HG03442 (cell line): ENCODE data around the gene HOXA2.

Experiments
- ATAC-seq: cut with Tn5 transposase; IDR thresholded peaks from one replicate; pipeline ENCODE4 v1.9.1; 2021; ENCODE audit warnings: mild to moderate bottlenecking, moderate library complexity; ENCODE audit not compliant: unreplicated experiment

HOXA2 gene

DNA sequence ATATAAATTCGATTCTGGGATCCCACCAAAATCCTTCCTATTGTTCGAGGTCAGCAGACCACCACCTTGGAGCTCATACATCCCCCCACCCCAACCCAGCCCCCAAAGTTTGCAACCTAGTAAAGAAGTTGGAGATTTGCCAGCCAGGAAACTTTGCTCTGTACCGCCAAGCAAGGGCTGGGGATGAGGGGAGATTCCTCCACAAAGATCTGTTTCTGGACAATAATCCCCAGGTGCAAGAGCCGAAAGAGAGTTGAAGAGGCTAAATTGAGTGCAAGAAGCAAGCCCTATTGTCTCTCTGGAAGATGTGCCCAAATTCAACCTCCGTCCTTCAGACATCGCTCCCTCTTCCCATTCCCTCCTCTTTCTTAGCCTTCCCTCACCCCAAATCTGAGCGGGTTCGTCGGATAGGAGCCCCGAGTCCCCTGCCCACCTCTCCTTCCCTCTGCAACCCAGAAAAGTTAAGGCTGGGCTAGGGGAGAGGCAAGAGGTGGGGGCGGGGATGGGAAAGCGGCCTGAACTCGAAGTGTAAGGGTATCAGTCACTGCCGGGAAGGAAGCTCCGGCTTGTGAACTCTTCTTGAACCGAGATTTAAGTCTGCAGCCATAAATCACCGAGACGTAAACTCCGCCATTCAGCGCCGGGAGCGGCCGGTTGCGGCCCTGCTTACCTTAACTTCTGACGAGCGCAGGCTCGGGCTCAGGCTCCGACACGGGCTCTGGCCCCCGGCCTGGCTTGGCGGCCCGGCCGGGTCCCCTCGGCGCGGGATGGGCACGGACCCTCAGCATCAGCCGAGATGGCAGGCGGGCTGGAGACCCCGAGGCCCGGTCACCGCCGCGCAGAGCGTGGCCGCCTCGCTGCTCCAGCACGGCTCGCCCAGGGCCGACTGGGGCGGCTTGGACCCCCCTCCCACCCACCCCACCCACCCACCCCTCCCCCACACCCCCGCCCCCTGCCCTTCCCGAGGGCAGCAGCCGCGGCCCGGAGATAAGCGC lies 10.8 kb upstream of the HOXA2 start:
- no peak for ATAC-seq

DNA sequence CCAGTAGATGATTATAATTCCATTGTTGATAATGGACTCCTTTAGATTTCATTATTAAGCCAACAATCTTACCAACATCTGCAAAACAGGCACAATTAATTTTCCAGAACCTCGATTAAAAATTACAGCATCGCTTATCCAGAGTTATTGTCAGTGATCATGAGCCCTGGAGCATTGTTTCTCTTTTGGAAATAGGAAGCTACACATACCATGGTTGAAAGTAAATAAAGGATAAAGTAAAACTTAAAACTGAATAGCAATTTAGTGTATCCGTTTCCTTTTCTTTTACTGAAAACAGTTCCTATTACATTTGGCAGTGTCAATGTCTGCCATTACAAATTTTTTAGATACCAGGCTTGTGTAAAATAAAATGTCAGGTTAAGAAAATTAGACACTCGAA lies 9.9 kb upstream of the HOXA2 start:
- ATAC-seq, result no peak

DNA sequence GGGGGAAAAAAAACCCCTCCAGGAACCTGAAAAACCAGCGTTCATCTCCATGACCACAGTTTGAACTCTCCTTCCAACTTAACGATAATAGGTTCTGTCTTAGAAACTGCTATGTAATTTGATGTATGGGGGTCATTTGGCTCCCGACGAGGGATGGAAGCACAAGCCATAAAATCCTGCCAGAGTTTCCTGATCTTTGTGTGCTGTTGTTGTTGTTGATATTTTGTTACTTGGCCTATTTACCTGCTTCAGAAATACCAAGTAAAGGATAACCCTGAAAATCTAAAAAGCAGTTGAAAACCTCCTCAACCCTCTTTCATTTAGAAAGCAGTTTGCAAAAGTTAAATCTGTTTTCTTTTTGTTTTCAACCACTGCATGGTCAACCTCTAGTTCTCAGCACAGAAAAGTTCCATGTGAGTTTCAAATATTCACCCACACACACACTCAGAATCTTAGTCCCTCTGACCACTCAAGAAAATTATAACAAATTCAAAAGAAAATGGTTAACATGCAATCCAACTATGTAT lies 9.3 kb upstream of the HOXA2 start:
- no peak for ATAC-seq

DNA sequence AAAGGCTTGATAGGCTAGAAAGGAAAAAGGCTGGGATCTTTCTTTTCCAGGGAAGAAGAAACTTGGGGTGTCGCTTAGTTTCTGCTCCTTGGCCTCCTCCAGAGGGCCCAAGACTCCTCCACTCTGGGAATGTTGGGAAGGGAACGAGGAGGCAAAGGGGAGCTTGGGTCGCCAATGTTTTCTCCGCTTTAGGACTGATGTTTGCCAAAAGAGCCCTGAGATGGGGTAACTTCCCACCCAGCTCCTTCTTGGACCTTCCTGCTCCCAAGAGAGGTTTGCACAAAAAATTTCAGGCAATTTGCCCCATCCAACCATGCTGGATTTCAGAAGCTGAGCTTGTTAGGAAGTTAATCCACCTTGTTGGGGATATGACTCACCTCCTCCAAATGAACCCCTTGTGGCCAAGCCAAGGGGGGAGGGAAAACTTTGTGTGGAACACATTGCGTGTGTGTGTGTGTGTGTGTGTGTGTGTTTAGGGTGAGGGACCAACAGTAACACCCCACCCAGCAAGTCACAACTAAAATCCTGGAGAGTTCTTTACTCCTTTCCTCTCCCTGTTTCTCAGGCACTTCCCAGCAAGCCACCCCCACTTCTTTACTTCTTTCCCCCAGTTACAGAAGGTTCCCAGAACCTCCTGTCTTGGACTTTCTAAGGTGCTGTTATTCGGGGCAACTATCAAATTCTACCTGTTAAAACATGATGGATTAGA lies 8.7 kb upstream of the HOXA2 start:
- no peak for ATAC-seq

DNA sequence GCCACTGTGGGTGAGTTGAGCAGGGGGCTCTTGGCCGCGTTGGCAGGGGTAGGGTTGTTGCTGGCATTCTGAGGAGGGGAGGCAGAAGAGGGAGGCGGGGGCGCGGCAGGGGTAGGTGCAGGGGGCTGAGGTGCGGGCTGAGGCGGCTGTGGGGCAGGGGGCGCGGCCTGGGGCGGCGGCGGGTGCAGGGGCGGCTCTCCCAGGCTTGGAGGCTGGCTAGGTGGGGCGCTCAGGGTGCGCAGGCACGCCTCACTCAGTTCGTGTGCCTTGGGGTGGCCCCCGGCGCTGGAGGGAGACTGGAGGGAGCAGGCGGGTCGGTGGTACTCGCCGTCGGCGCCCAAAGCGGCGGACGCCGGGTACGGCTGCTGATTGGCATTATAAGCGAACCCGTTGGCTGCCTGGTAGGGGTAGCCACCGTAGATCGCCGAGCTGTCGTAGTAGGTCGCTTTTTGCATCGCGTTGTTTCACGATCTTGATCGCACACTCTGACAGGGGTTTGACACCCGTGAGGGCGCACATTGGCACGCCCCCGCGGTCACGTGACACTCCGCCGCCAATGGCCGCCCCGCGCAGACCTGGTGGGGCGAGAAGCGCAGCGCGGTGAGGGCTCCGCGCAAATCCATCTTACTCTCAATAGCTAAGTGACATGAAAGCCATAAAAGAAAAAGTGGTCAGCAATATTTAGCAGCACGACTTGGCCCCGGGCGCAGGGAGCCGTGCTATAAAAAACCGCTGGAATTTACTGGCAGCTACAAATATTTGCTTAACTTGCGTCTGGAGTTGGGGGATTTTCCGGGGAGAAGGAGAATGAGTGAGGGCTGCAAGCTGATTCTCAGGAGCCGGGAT lies 7.9 kb upstream of the HOXA2 start:
- ATAC-seq, result no peak

DNA sequence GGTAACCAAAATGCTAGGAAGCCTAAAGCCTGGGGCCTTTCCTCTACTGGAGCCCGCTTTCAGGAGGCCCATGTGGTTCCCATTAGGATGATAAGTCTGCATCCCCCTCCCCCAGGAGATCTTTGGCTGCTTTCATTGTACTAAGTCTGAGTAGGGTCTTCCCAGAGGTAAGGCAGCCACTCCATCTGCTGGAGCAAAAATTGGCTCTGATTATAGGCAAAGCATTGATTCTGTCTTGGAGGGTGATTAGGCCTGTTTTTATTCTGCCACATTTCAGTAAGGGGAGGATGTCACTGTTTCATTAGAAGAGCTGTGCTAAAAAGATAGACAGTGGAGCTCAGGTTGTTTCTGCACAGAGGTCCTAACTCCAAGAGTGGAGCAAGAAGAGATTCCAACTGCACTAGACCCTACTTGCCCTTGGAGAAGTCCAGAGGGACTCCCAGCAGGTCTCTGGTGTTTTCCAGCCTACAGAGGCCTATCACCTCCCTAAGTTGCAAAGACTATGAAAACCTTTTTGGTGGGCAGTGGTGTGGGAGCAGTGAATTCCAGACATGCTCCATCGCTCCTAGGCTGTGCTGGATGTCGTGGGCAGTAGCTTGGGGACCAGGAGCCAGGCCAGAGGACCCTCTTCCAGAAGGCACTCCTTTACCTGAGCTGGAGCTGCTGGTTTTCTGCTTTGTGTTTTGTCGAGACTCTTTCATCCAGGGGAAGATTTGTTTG lies 7.1 kb upstream of the HOXA2 start:
- no peak for ATAC-seq

DNA sequence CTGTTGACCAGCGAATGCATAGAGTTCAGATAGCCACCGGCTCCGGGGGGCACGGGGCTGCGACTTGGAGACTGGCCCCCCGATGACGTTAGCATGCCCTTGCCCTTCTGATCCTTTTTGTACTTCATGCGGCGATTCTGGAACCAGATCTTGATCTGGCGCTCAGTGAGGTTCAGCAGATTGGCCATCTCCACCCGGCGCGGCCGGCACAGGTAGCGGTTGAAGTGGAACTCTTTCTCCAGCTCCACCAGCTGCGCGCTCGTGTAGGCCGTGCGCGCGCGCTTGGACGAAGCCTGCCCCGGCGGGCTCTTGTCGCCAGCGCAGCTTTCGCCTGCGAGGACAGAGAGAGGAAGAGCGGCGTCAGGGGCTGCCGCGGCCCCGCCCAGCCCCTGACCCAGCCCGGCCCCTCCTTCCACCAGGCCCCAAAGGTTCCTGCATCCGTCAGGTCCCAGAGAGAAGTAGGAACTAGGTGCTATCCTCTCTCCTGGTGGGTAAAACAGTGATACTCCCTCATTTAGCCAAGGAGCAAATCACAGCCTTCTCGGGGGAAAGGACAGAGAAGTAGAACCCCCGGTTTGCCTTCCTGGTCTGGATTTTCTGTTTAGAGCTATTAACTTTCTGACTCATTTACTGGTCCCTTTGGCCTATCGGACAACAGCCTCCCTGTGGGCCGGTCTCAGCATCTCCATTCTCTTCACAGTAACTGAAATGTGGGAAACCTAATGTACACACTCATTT lies 6.1 kb upstream of the HOXA2 start:
- ATAC-seq, result no peak

DNA sequence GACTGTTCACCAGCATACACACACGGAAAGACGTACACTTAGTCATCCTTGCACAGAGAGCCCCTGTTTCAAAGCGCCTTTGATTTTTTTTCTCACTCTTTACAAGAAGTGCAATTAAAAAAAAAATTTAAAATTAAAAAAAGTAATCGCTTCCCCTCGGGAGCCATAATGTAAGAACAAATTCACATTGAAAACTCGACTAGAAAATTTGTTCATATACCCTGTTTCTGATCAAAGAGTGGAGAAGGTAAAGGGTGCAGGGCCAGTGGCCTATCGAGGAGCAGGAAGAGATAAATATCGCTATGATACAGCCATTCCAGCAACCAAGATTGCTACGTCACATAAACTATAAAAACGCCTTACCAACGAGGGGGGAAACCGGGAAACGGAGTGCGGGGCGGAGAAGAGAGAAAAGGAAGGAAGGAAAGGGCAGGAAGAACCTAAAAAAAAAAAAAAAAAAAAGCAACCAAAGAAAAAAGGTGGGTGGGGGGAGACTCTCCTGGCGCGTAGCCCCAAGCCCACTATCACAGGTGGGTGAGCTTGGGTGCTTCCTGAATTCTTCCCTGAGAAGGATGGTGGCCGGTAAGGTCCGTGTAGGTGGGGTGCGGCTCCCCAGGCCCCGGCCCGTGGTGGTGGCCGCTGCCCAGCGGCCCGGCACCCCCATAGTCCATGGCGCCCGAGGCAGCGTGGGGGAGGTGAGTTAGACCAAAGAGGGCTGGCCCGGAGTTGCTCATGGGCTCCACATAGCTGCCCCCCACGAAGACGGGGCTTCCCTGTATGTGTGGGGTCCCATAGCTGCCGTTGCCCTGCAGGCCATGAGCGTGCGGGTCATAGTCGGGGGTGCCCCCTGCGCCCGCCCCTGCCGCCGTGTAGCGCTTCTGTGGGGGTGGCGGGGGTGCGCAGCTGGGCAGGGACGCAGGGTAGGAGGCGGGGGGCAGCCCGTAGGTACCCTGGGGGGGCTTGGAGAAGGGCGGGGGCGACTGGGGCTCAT lies 5.2 kb upstream of the HOXA2 start:
- no peak for ATAC-seq

DNA sequence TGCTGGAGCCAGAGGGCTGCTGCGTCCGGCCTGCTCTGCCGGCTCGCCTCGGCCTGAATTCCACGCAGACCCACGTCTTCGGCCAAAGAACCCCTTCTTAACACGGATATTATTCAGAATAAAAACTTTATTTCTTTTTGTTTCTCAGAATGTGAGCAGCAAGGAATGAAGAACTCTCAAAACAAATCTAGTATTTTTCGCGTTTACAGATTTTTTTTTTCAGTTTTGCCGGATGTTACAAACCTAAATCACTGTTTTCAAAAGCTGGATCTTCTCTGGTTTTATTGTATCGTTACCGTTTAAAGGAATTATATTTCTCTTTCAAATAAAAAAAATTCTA lies 4.4 kb upstream of the HOXA2 start:
- ATAC-seq, result no peak

DNA sequence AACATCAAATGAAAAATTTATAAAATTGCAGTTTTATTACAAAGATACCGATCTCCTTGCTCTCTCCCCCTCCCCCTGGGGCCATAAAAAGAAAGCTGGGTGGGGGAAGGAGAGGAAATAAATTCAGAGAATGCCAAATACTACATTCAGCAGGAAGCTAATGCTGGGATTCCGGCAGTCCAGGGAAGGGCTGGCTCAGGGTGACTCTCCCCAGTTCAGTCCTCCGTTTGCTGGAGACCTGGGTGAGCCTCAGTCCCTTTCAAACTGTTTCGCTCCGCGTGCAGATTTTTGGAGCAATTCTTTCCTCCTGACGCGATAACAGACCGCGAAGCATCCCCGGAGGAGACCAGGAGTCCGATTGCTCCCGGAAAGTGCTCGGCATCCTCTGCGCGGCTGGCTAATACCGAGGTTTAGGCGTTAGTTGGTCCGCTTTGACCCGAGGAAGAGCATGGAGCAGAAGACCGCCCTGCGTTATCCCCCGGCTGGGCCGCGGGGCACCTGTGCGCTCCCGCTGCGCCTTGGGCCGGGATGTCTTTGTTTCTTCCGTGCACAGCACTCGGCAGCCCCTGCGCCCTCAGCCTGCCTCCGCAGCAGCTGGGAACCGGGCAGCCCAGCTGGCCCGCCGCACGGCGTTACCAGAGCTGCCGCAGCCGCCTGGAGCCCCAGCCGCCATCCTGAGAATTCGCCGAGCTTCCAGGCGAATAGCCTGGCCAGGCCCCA lies 3.9 kb upstream of the HOXA2 start:
- ATAC-seq, result no peak

DNA sequence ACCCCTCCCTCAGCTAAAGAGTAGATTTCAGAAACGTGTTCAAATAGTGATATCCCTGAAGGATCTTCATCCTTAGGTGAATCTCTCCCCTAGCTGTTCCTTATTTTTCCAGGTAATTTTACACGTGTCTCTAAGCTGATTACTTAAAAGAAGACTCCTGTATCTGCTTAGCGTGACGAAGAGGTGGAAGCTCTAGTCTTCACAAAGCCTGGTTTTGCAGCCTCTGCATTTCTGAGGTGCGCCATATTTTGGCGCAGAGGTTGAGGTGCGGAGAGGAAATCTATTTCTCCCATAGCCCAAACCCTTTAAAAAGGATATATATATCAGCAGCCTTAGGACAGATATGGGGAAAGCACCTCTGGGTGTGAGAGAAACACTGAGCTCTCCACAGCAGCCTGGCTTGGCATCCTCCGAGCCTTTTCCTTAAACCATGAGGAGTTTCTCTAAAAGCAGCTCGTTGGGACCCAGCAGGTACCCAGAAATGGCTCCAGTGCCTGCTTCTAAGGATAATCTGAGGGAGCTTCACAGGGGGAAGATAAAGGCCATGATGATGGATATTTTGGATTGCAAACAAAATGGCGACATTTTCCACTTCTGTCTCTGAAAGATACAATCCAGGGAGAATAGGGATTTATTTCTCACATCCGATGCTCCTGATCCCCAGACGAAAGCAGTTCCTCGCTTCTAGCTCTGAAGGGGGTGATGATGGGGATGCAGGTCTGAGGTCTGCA lies 3.0 kb upstream of the HOXA2 start:
- ATAC-seq, result no peak

DNA sequence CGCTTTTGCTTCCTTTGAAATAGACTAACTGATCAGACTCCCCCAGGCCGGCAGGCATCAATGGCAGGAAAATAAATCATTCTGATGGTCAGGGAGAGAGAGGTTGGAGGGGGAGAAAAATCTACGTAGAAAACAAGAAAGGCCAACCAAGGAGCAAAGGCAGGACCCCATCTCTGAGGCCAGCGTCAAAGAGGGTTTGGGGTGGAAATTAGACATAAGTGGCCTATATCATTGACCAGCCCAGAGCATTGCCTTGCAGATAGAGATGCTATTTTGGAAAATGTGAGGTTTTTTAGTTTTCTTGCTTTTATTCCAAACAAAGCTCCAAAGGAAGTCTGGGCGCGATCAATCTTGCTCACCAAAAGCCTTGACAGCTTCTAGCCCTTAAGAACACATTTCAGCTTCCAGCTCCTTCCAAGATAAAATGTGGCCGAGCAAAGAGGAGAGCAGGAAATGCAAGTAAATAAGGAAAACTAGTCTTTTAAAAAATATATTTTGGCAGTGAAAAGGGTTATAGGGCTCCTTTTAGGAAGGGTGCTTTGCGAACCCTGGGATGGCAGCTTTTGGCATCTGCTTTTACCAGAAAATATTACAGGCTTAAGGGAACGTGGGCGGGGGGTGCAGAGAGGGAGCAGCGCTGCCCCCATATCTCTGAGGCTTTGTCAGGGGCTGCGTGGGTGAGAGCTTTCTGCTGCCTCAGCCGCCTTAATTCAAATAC lies 2.0 kb upstream of the HOXA2 start:
- ATAC-seq, result no peak

DNA sequence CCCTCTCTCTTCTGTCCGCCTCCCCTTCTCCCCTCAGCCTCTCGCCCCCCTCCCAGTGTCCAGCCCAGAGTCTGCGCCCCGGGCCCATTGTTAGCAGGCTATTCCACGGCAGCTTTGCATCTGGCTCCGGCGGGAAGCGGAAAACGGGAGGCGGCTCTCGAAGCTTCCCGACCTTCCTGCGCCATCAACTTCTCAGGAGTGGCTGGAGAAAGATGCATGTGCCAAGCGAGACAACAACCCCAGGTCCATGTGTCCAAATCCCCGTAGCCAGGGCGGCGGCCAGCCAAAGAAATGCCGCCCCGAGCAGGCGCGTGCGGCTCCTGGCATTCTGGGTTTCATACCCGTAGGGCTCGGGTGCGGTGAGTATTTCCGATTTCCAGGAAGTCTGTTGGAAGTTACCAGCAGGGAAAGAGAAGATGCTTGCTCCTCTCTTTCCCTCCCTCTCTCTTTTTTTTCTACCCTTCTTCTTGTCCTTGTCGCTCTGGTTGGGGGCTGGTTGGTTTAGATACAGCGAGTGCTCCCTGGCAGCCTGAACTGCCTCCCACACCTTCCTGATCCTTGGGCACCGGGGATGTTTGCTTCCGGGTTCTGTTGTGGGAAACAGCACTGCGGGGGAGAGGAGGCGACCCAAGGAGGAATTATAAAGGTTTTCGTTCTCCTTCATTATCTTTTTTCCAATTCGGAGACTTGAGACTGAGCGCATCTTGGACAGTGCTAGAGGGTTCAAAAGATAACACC lies 1.2 kb upstream of the HOXA2 start:
- ATAC-seq, result no peak

DNA sequence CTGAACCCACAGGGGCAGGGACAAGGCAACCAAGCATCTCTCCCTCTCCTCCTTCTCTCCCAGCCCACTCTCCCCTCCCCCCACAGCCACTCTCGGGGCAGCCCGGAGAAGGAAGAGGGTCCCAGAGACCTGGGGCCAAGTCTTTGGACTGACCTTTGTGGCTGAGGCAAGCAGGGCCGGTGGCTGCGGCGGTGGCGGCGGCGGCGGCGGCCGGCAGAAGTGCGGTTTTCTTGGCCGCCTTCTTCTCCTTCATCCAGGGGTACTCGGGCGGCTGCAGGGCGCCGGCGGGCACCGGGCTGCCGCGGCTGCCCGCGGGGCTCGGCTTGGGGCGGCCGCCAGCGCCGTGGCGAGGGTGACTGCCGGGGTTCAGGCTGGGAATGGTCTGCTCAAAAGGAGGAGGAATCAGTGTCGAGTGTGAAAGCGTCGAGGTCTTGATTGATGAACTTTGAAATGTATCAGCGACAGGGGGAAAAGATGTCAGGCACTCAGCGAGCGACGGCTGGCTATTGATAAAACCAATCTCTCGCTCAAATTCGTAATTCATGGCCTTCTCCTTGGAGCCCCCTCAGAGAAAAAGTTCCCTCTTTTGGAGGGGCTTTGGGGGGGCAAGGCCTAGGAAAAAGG lies 414 bp downstream of the HOXA2 start:
- ATAC-seq, result no peak

DNA sequence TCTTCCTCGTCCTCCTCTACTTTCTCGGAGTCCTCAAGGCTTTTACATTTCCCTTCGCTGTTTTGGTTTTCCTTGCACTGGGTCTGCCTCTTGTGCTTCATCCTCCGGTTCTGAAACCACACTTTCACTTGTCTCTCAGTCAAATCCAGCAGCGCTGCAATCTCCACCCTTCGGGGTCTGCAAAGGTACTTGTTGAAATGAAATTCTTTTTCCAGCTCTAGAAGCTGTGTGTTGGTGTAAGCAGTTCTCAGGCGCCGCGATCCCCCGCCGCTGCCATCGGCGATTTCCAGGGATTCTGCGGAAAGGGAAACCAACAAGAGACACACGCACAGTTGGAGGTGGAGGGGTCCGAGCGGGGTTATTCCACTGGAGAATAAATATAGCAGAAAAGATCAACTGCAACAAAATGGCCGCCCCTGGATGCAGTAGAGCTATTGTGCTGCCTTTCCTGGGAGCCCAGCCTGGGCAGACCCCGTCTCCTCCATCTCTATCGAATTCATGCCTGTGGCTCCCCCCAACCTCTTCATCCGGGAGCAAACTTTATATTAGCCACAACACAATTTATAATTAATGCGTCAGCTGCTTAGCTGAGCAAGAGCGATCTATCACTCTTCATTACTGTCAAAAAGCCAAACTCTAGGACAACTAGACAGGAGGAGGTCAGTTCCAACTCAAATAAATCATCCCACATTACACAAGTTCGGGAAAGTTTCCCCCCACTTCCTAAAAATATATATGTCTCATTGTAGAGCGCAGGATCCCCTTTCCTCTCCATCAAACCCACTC lies 1.1 kb downstream of the HOXA2 start:
- no peak for ATAC-seq
